Measurements from ENCODE around the gene RASA2. TPM values are rescaled to one million over a fixed set of nuclear protein-coding genes. Genes with fewer than 3 reads are reported as not detected.
A peak's percentile ranks its signal among the peaks of the same experiment; 100 is the strongest.

Gene RASA2
- total RNA-seq, 1 experiment from 2014 or later, result 26.7 TPM

- Mint-ChIP-seq H3K27ac (ENCODE audit: unreplicated experiment) (no peak overlapping the region), H3K4me3 (ENCODE audit: unreplicated experiment) (no peak overlapping the region), H3K36me3 (ENCODE audit: insufficient read depth, unreplicated experiment) (no peaks in the 10 kb centered on the region), H3K27me3 (ENCODE audit: insufficient read depth, unreplicated experiment) (peaks cover 2% of the 10 kb centered on the region), H3K4me1 (ENCODE audit: low read depth, unreplicated experiment) (peaks cover 6% of the 10 kb centered on the region), H3K9me3 (ENCODE audit: unreplicated experiment) (peaks cover 16% of the 10 kb centered on the region)
- Histone ChIP-seq H3K36me3 (ENCODE audit: control insufficient read depth, insufficient read depth, low read length) (no peaks in the 10 kb centered on the region), H3K4me3 (ENCODE audit: low read depth, low read length) (no peak overlapping the region), H3K27me3 (replicated peaks; ENCODE audit: control insufficient read depth, insufficient read depth, low read length) (0 out of 2 replicates have a peak, but pooled peaks cover 1% of the 10 kb centered on the region), H3K9me3 (peaks cover 12% of the 10 kb centered on the region), H3K4me1 (0 out of 2 replicates have a peak, but pooled peaks cover 5% of the 10 kb centered on the region)
- no TSS peak for BruUV-seq (replicated peaks)
- intact Hi-C loops (cut with micrococcal nuclease; ENCODE audit: unreplicated experiment), result no loop called here
- ChIA-PET POLR2A (no interaction called here), CTCF (no interaction called here)
- DNase-seq, result no peak
- TF ChIP-seq CTCF (IDR thresholded peaks at IDR 0.05; ENCODE audit: insufficient read depth in 1 of 2, low read depth in 1 of 2, low read length in 1 of 2, severe bottlenecking in 1 of 2, unreplicated experiment in 1 of 2), result no peak
These were observed 170.7 kb downstream of the RASA2 start for GRCh38 chr3:141657516-141657915.

DNA sequence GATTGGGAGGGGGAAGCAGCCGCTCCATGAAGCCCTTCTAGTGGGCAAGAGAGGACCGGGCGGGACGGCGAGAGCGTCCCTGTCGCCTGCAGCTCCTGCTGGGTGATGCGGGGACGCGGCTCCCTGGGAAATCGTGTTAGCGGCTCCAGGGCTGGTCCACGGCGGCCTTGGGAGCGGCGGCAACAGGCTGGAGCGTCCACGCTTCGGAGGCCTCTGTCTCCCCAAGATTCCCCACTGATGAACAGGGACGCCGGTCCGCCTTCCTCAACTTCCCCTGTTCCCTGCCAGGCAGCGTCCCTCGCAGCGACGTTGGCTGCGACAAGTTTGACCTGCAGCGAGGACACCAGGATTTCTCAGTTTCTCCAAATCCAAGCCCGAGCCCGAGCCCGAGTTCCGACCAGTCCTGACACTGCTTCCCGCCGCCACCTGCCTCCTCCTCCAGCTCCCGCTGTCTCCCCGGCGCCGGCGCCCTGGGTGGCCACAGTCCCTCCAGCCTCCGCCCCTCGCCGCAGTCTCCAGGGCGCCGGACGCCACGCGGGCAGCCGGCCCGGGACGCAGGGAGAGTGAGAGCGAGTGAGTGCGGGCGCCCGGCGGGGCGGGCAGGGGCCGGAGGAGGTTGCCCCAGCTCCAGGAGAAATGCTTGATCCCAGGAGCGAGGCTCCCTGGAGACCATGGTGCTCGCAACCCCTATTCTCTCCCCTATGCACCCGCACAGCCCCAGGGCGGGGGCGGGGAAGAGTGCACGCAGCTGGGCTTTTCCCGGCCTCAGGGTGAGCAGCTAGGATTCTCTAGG, 173.2 kb downstream of the RASA2 start:
- Histone ChIP-seq H3K9me3 (peaks cover 12% of the 10 kb centered on the region), H3K4me1 (0 out of 2 replicates have a peak, but pooled peaks cover 5% of the 10 kb centered on the region), H3K36me3 (ENCODE audit: control insufficient read depth, insufficient read depth, low read length) (no peaks in the 10 kb centered on the region), H3K4me3 (ENCODE audit: low read depth, low read length) (peak overlapping the region; percentile 72), H3K27me3 (replicated peaks; ENCODE audit: control insufficient read depth, insufficient read depth, low read length) (0 out of 2 replicates have a peak, but pooled peaks cover 1% of the 10 kb centered on the region)
- peak; percentile 60 to 71 for DNase-seq
- no peaks in the 10 kb centered on the region for H3K36me3 Mint-ChIP-seq (ENCODE audit: insufficient read depth, unreplicated experiment)
- CTCF ChIA-PET, result interaction anchor here (0.6 to 1.1 kb wide), 2 partner anchors 15 to 166 kb away, joined by 3 to 6 read pairs; no protein-coding TSS in a partner anchor
- intact Hi-C loops (cut with micrococcal nuclease; ENCODE audit: unreplicated experiment), result no loop called here
- TF ChIP-seq CTCF (IDR thresholded peaks at IDR 0.05; ENCODE audit: insufficient read depth in 1 of 2, low read depth in 1 of 2, low read length in 1 of 2, severe bottlenecking in 1 of 2, unreplicated experiment in 1 of 2), result no peak
- peak overlapping the region; percentile 89 for H3K4me3 Mint-ChIP-seq (ENCODE audit: unreplicated experiment)
- H3K27me3 Mint-ChIP-seq (ENCODE audit: insufficient read depth, unreplicated experiment), result peaks cover 5% of the 10 kb centered on the region
- BruUV-seq (replicated peaks), result no TSS peak
- H3K27ac Mint-ChIP-seq (ENCODE audit: unreplicated experiment), result no peak overlapping the region
- peaks cover 16% of the 10 kb centered on the region for H3K9me3 Mint-ChIP-seq (ENCODE audit: unreplicated experiment)
- H3K4me1 Mint-ChIP-seq (ENCODE audit: low read depth, unreplicated experiment), result peaks cover 6% of the 10 kb centered on the region
- POLR2A ChIA-PET, result no interaction called here

DNA sequence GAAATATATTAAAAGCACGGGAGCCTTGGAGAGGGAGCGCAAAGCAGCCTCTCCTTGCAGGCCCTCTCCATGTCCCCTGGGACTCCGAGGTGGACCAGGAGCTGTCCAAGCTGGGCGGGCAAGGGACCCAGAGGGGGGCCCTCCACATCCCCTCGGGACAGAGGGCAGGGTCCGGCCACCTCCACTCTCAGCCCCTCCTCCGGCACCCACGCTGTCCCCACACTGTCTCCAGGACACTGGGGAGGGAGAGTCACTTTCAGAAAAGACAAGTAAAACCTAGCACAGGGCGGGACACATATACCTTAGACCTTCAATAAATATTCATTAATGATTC, 173.8 kb downstream of the RASA2 start:
- Histone ChIP-seq H3K4me1 (0 out of 2 replicates have a peak, but pooled peaks cover 5% of the 10 kb centered on the region), H3K9me3 (peaks cover 12% of the 10 kb centered on the region), H3K4me3 (ENCODE audit: low read depth, low read length) (peak overlapping the region; percentile 72), H3K36me3 (ENCODE audit: control insufficient read depth, insufficient read depth, low read length) (no peaks in the 10 kb centered on the region), H3K27me3 (replicated peaks; ENCODE audit: control insufficient read depth, insufficient read depth, low read length) (0 out of 2 replicates have a peak, but pooled peaks cover 1% of the 10 kb centered on the region)
- peaks cover 5% of the 10 kb centered on the region for H3K27me3 Mint-ChIP-seq (ENCODE audit: insufficient read depth, unreplicated experiment)
- H3K4me1 Mint-ChIP-seq (ENCODE audit: low read depth, unreplicated experiment), result peaks cover 6% of the 10 kb centered on the region
- peak in 1 of 2 experiments; percentile 6 for DNase-seq
- POLR2A ChIA-PET, result no interaction called here
- TF ChIP-seq CTCF (IDR thresholded peaks at IDR 0.05; ENCODE audit: insufficient read depth in 1 of 2, low read depth in 1 of 2, low read length in 1 of 2, severe bottlenecking in 1 of 2, unreplicated experiment in 1 of 2), result no peak
- intact Hi-C loops (cut with micrococcal nuclease; ENCODE audit: unreplicated experiment), result no loop called here
- BruUV-seq (replicated peaks), result no TSS peak
- peak overlapping the region; percentile 89 for H3K4me3 Mint-ChIP-seq (ENCODE audit: unreplicated experiment)
- CTCF ChIA-PET, result interaction anchor here (1.1 kb wide), 1 partner anchor 16 kb away, joined by 3 read pairs; no protein-coding TSS in a partner anchor
- no peaks in the 10 kb centered on the region for H3K36me3 Mint-ChIP-seq (ENCODE audit: insufficient read depth, unreplicated experiment)
- H3K9me3 Mint-ChIP-seq (ENCODE audit: unreplicated experiment), result peaks cover 16% of the 10 kb centered on the region
- no peak overlapping the region for H3K27ac Mint-ChIP-seq (ENCODE audit: unreplicated experiment)

All from Caco-2 (cell line).